Activated CD4-positive, alpha-beta memory T cell treated with anti-CD3 and anti-CD28 coated beads, Interleukin-2, amount 10 ng/mL, durations not matched to agents 7 days and 5 days (primary cell): Measurements from ENCODE around the gene DNAH11. TPM values are rescaled to one million over a fixed set of nuclear protein-coding genes. Genes with fewer than 3 reads are reported as not detected.
A peak's percentile ranks its signal among the peaks of the same experiment; 100 is the strongest.

Experiments
- CTCF ChIA-PET: fragments of 350-600 bp; sonication (Branson Sonifier 250); formaldehyde crosslinking; loops from one replicate; lab custom pipeline; 2021; ENCODE audit warnings: antibody characterized with exemption, inconsistent platforms; lab: Charles Lee
- POLR2A ChIA-PET: fragments of 350-600 bp; sonication (Branson Sonifier 250); formaldehyde crosslinking; loops from one replicate; lab custom pipeline; 2021; ENCODE audit warnings: antibody characterized with exemption; lab: Charles Lee
- DNase-seq: peaks from one replicate; pipeline ENCODE4 v3.0.0-alpha.2; 2020
- H3K27ac Mint-ChIP-seq: one replicate; pipeline ENCODE4 v1.8.0; 2021; ENCODE audit warnings: mild to moderate bottlenecking, mixed read lengths
- H3K27me3 Mint-ChIP-seq: one replicate; pipeline ENCODE4 v1.8.0; 2021; ENCODE audit warnings: mixed read lengths
- H3K36me3 Mint-ChIP-seq: one replicate; pipeline ENCODE4 v1.8.0; 2021; ENCODE audit warnings: low read depth, mixed read lengths
- H3K4me1 Mint-ChIP-seq: one replicate; pipeline ENCODE4 v1.8.0; 2021; ENCODE audit warnings: mixed read lengths
- H3K4me3 Mint-ChIP-seq: one replicate; pipeline ENCODE4 v1.8.0; 2021; ENCODE audit warnings: mild to moderate bottlenecking, mixed read lengths
- H3K9me3 Mint-ChIP-seq: one replicate; pipeline ENCODE4 v1.8.0; 2021; ENCODE audit warnings: mixed read lengths
- total RNA-seq, 2 experiments: library from RNA; stranded (reverse); gene quantifications; one replicate each; pipeline ENCODE4 v1.2.3, GENCODE V29; 2021

Gene DNAH11
- total RNA-seq, 2 experiments from 2014 or later: 2.1 to 2.2 TPM

GRCh38 chr7:21934808-21935207 is 392.0 kb downstream of the DNAH11 start:
- no peaks in the 10 kb centered on the region for H3K27me3 Mint-ChIP-seq
- H3K4me1 Mint-ChIP-seq: peaks cover 30% of the 10 kb centered on the region
- DNase-seq: no peak
- ChIA-PET POLR2A (no interaction called here), CTCF (no interaction called here)
- peaks cover 65% of the 10 kb centered on the region for H3K36me3 Mint-ChIP-seq
- no peak overlapping the region for H3K27ac Mint-ChIP-seq
- H3K9me3 Mint-ChIP-seq: peaks cover 14% of the 10 kb centered on the region
- H3K4me3 Mint-ChIP-seq: no peak overlapping the region

- Mint-ChIP-seq H3K27ac (no peak overlapping the region), H3K27me3 (no peaks in the 10 kb centered on the region), H3K36me3 (peaks cover 36% of the 10 kb centered on the region), H3K4me1 (peaks cover 59% of the 10 kb centered on the region), H3K4me3 (no peak overlapping the region), H3K9me3 (peaks cover 2% of the 10 kb centered on the region)
- POLR2A ChIA-PET: interaction anchor here (1.3 kb wide), 1 partner anchor 16 kb away, joined by 3 read pairs; no protein-coding TSS in a partner anchor
- CTCF ChIA-PET: no interaction called here
- DNase-seq: no peak
These were observed 395.6 kb downstream of the DNAH11 start for GRCh38 chr7:21938463-21938862.

- Mint-ChIP-seq H3K36me3 (peaks cover 30% of the 10 kb centered on the region), H3K4me1 (peaks cover 62% of the 10 kb centered on the region), H3K9me3 (peaks cover under 1% of the 10 kb centered on the region), H3K27me3 (no peaks in the 10 kb centered on the region), H3K27ac (peak overlapping the region; percentile 74), H3K4me3 (peak overlapping the region; percentile 5)
- POLR2A ChIA-PET: interaction anchor here (1.3 kb wide), 1 partner anchor 15 kb away, joined by 3 read pairs; no protein-coding TSS in a partner anchor
- DNase-seq: peak; percentile 39
- CTCF ChIA-PET: interaction anchor here (0.6 to 0.8 kb wide), 3 partner anchors 10 to 512 kb away, joined by 3 to 5 read pairs (median 3); no protein-coding TSS in a partner anchor
These were observed 396.5 kb downstream of the DNAH11 start for GRCh38 chr7:21939136-21939857.

- POLR2A ChIA-PET: interaction anchor here (1.3 kb wide), 1 partner anchor 15 kb away, joined by 3 read pairs; no protein-coding TSS in a partner anchor
- H3K4me1 Mint-ChIP-seq: peaks cover 62% of the 10 kb centered on the region
- peak overlapping the region; percentile 74 for H3K27ac Mint-ChIP-seq
- H3K27me3 Mint-ChIP-seq: no peaks in the 10 kb centered on the region
- H3K4me3 Mint-ChIP-seq: peak overlapping the region; percentile 5
- no peaks in the 10 kb centered on the region for H3K9me3 Mint-ChIP-seq
- H3K36me3 Mint-ChIP-seq: peaks cover 29% of the 10 kb centered on the region
- CTCF ChIA-PET: interaction anchor here (0.6 to 0.8 kb wide), 4 partner anchors 11 to 513 kb away, joined by 3 to 5 read pairs (median 3); no protein-coding TSS in a partner anchor
- no peak for DNase-seq
These were observed 397.1 kb downstream of the DNAH11 start for GRCh38 chr7:21939858-21940372.

GRCh38 chr7:21941611-21942141 is 398.8 kb downstream of the DNAH11 start:
- Mint-ChIP-seq H3K9me3 (no peaks in the 10 kb centered on the region), H3K36me3 (peaks cover 16% of the 10 kb centered on the region), H3K27ac (no peak overlapping the region), H3K4me1 (peaks cover 67% of the 10 kb centered on the region), H3K27me3 (no peaks in the 10 kb centered on the region), H3K4me3 (no peak overlapping the region)
- no peak for DNase-seq
- CTCF ChIA-PET: no interaction called here
- POLR2A ChIA-PET: interaction anchor here (1.0 kb wide), 1 partner anchor 44 kb away, joined by 4 read pairs; no protein-coding TSS in a partner anchor

GRCh38 chr7:21942955-21943354 is 400.1 kb downstream of the DNAH11 start:
- H3K27ac Mint-ChIP-seq: no peak overlapping the region
- peaks cover 7% of the 10 kb centered on the region for H3K36me3 Mint-ChIP-seq
- H3K4me3 Mint-ChIP-seq: no peak overlapping the region
- ChIA-PET CTCF (no interaction called here), POLR2A (interaction anchor here (1.0 kb wide), 1 partner anchor 45 kb away, joined by 4 read pairs; no protein-coding TSS in a partner anchor)
- H3K4me1 Mint-ChIP-seq: peaks cover 80% of the 10 kb centered on the region
- peaks cover 6% of the 10 kb centered on the region for H3K27me3 Mint-ChIP-seq
- DNase-seq: no peak
- H3K9me3 Mint-ChIP-seq: no peaks in the 10 kb centered on the region

- ChIA-PET POLR2A (interaction anchor here (1.6 kb wide), 1 partner anchor 36 kb away, joined by 3 read pairs; no protein-coding TSS in a partner anchor), CTCF (no interaction called here)
- H3K27ac Mint-ChIP-seq: no peak overlapping the region
- peaks cover 3% of the 10 kb centered on the region for H3K36me3 Mint-ChIP-seq
- H3K9me3 Mint-ChIP-seq: no peaks in the 10 kb centered on the region
- peaks cover 81% of the 10 kb centered on the region for H3K4me1 Mint-ChIP-seq
- H3K27me3 Mint-ChIP-seq: peaks cover 6% of the 10 kb centered on the region
- no peak overlapping the region for H3K4me3 Mint-ChIP-seq
- DNase-seq: no peak
These were observed 400.6 kb downstream of the DNAH11 start for GRCh38 chr7:21943436-21943835.

GRCh38 chr7:21944616-21945453 is 402.0 kb downstream of the DNAH11 start:
- Mint-ChIP-seq H3K4me3 (peak overlapping the region; percentile 83), H3K4me1 (peaks cover 73% of the 10 kb centered on the region), H3K36me3 (peaks cover 3% of the 10 kb centered on the region), H3K27me3 (peaks cover 9% of the 10 kb centered on the region), H3K27ac (peak overlapping the region; percentile 79), H3K9me3 (no peaks in the 10 kb centered on the region)
- POLR2A ChIA-PET: interaction anchor here (0.9 to 2.3 kb wide), 10 partner anchors 10 to 1154 kb away, joined by 3 to 13 read pairs (median 6); partner anchors contain the start of gene SP4
- CTCF ChIA-PET: interaction anchor here (0.6 to 1.2 kb wide), 8 partner anchors 15 to 520 kb away, joined by 3 to 4 read pairs (median 4); no protein-coding TSS in a partner anchor
- DNase-seq: peak; percentile 61

- Mint-ChIP-seq H3K9me3 (no peaks in the 10 kb centered on the region), H3K27ac (peak within 1 kb of the TSS; percentile 79), H3K4me3 (peak within 1 kb of the TSS; percentile 83), H3K36me3 (peaks cover 3% of the 10 kb centered on the region), H3K4me1 (peaks cover 66% of the 10 kb centered on the region), H3K27me3 (peaks cover 9% of the 10 kb centered on the region)
- ChIA-PET CTCF (interaction anchor here (0.7 to 1.1 kb wide), 5 partner anchors 16 to 519 kb away, joined by 3 to 4 read pairs (median 4); no protein-coding TSS in a partner anchor), POLR2A (interaction anchor here (0.8 to 2.3 kb wide), 11 partner anchors 9 to 1235 kb away, joined by 3 to 13 read pairs (median 4); partner anchors contain the start of gene SP4)
- peak; percentile 66 for DNase-seq
These were observed 402.8 kb downstream of the DNAH11 start, which contains the start of gene CDCA7L for GRCh38 chr7:21945454-21946221. Gene CDCA7L, minus strand, starts transcription at chr7:21945899. Its CDS starts 95 bp downstream, at chr7:21945804.

- Mint-ChIP-seq H3K27me3 (peaks cover 9% of the 10 kb centered on the region), H3K4me1 (peaks cover 62% of the 10 kb centered on the region), H3K4me3 (peak overlapping the region; percentile 83), H3K36me3 (peaks cover 3% of the 10 kb centered on the region), H3K9me3 (no peaks in the 10 kb centered on the region), H3K27ac (peak overlapping the region; percentile 66)
- no peak for DNase-seq
- CTCF ChIA-PET: interaction anchor here (1.1 kb wide), 1 partner anchor 47 kb away, joined by 3 read pairs; no protein-coding TSS in a partner anchor
- POLR2A ChIA-PET: interaction anchor here (0.8 to 2.3 kb wide), 6 partner anchors 9 to 1235 kb away, joined by 3 to 13 read pairs (median 6); no protein-coding TSS in a partner anchor
These were observed 403.4 kb downstream of the DNAH11 start for GRCh38 chr7:21946222-21946709.

- peaks cover 9% of the 10 kb centered on the region for H3K27me3 Mint-ChIP-seq
- H3K36me3 Mint-ChIP-seq: peaks cover 3% of the 10 kb centered on the region
- no peak for DNase-seq
- no peak overlapping the region for H3K4me3 Mint-ChIP-seq
- no peak overlapping the region for H3K27ac Mint-ChIP-seq
- H3K4me1 Mint-ChIP-seq: peaks cover 55% of the 10 kb centered on the region
- CTCF ChIA-PET: no interaction called here
- POLR2A ChIA-PET: no interaction called here
- H3K9me3 Mint-ChIP-seq: no peaks in the 10 kb centered on the region
These were observed 404.2 kb downstream of the DNAH11 start for GRCh38 chr7:21947056-21947455.
